Sigmoid colon (tissue), 4 donors: ENCODE measurements around the gene TANGO6.

Source experiments
- CTCF ChIP-seq, 4 experiments: fragments of 450-650 bp in 3 of 4; fragments of 200-600 bp in 1 of 4; IDR thresholded peaks; one replicate each; pipeline ENCODE4 v1.5.1; 2016 to 2019; ENCODE audit warnings: antibody characterized with exemption in 4 of 4, mild to moderate bottlenecking in 3 of 4, moderate library complexity in 2 of 4
- EP300 ChIP-seq, 4 donors: sonication (generic); formaldehyde crosslinking; IDR thresholded peaks; one replicate each; pipeline ENCODE4 v1.6.1; 2017; ENCODE audit warnings: antibody characterized with exemption in 4 of 4
- POLR2AphosphoS5 ChIP-seq, 4 donors: sonication (generic); formaldehyde crosslinking; IDR thresholded peaks; one replicate each; pipeline ENCODE4 v1.6.1; 2017; ENCODE audit warnings: antibody characterized with exemption in 4 of 4

GRCh38 chr16:69111216-69111875, 268.0 kb downstream of the TANGO6 start:
- TF ChIP-seq CTCF (IDR thresholded peaks at IDR 0.05), result no peak
- no peak for TF ChIP-seq POLR2AphosphoS5 (IDR thresholded peaks at IDR 0.05)
- no peak for TF ChIP-seq EP300 (IDR thresholded peaks at IDR 0.05)
